ENCODE data around the gene AFF3. TPM values are rescaled to one million over a fixed set of nuclear protein-coding genes. Genes with fewer than 3 reads are reported as not detected.

The AFF3 gene
- total RNA-seq, 4 donors from 2014 or later: 5.3 to 216 (median 12.5) TPM

- no peak overlapping the region for H3K27ac ChIP-seq
- H3K4me3 ChIP-seq: no peak overlapping the region
- no peaks in the 10 kb centered on the region for H3K4me1 ChIP-seq
- no peak for DNase-seq
- no peaks in the 10 kb centered on the region for H3K27me3 ChIP-seq
- no peaks in the 10 kb centered on the region for H3K9me3 ChIP-seq
- TF ChIP-seq POLR2A (IDR thresholded peaks at IDR 0.05): no peak
- TF ChIP-seq CTCF (IDR thresholded peaks at IDR 0.05): no peak
- no peaks in the 10 kb centered on the region for H3K36me3 ChIP-seq
Observed at GRCh38 chr2:99989905-99990304, 152.5 kb downstream of the AFF3 start.

DNA sequence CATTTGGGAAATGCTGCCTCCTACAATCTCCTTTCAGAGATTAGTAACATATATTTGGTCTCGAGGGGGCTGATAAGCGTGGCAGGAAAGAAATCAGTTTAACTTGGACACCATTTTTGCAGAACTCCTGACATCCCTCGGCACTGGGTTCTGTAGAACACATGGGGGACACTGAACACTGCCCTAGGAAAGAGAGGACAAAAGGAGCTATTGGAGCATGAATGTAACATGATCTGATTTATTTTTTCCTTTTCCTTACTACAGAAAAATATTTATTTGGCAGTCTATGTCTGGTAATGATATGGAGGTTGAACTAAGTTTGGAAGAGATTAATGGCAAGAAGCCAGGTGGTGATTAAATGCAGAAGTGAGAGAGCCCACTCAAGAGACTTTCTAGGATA, 153.8 kb downstream of the AFF3 start:
- DNase-seq: no peak
- Histone ChIP-seq H3K27ac (no peak overlapping the region), H3K9me3 (no peaks in the 10 kb centered on the region), H3K4me3 (no peak overlapping the region), H3K36me3 (no peaks in the 10 kb centered on the region), H3K27me3 (no peaks in the 10 kb centered on the region), H3K4me1 (no peaks in the 10 kb centered on the region)
- TF ChIP-seq POLR2A (IDR thresholded peaks at IDR 0.05): no peak
- no peak for TF ChIP-seq CTCF (IDR thresholded peaks at IDR 0.05)

- Histone ChIP-seq H3K36me3 (no peaks in the 10 kb centered on the region), H3K4me3 (no peak overlapping the region), H3K27ac (no peak overlapping the region), H3K9me3 (no peaks in the 10 kb centered on the region), H3K27me3 (no peaks in the 10 kb centered on the region), H3K4me1 (no peaks in the 10 kb centered on the region)
- TF ChIP-seq CTCF (IDR thresholded peaks at IDR 0.05) (no peak), POLR2A (IDR thresholded peaks at IDR 0.05) (no peak)
- DNase-seq: no peak
Observed at GRCh38 chr2:99987160-99987559, 155.2 kb downstream of the AFF3 start.

GRCh38 chr2:99984799-99985515, 157.4 kb downstream of the AFF3 start:
- Histone ChIP-seq H3K4me1 (no peaks in the 10 kb centered on the region), H3K27me3 (no peaks in the 10 kb centered on the region), H3K36me3 (no peaks in the 10 kb centered on the region), H3K4me3 (no peak overlapping the region), H3K9me3 (no peaks in the 10 kb centered on the region), H3K27ac (no peak overlapping the region)
- DNase-seq: no peak
- TF ChIP-seq POLR2A (IDR thresholded peaks at IDR 0.05): no peak
- TF ChIP-seq CTCF (IDR thresholded peaks at IDR 0.05): no peak

- H3K4me3 ChIP-seq: no peak overlapping the region
- TF ChIP-seq POLR2A (IDR thresholded peaks at IDR 0.05) (no peak), CTCF (IDR thresholded peaks at IDR 0.05) (no peak)
Observed at GRCh38 chr2:99982744-99983143, 159.6 kb downstream of the AFF3 start.

More at GRCh38 chr2:99982744-99983143, 159.6 kb downstream of the AFF3 start:
- Histone ChIP-seq H3K27ac (no peak overlapping the region), H3K4me1 (no peaks in the 10 kb centered on the region), H3K27me3 (no peaks in the 10 kb centered on the region), H3K9me3 (no peaks in the 10 kb centered on the region), H3K36me3 (no peaks in the 10 kb centered on the region)
- no peak for DNase-seq
